Measurements from ENCODE around the gene LMF1. TPM values are rescaled to one million over a fixed set of nuclear protein-coding genes. Genes with fewer than 3 reads are reported as not detected.

Gene LMF1
- total RNA-seq, 1 experiment from 2014 or later: 12.2 TPM

- no peaks in the 10 kb centered on the region for H3K9me3 ChIP-seq (ENCODE audit: low read length)
- H3K4me3 ChIP-seq (ENCODE audit: low read length): no peak overlapping the region
- H3K9me2 ChIP-seq (replicated peaks; ENCODE audit: insufficient read depth, low read length): no peaks in the 10 kb centered on the region
- no peaks in the 10 kb centered on the region for H4K20me1 ChIP-seq (ENCODE audit: insufficient read depth, low read depth, low read length)
- H3K79me2 ChIP-seq (ENCODE audit: low read length): no peaks in the 10 kb centered on the region
- H3K36me3 ChIP-seq (ENCODE audit: insufficient read depth, low read length): no peaks in the 10 kb centered on the region
- no peak overlapping the region for H3K4me2 ChIP-seq (ENCODE audit: low read depth, low read length, poor library complexity, severe bottlenecking)
- no peak overlapping the region for H3K27ac ChIP-seq (ENCODE audit: low read length)
- no peak overlapping the region for H2AFZ ChIP-seq (ENCODE audit: low read length)
- no peaks in the 10 kb centered on the region for H3K4me1 ChIP-seq (ENCODE audit: low read length)
- no peak overlapping the region for H3K9ac ChIP-seq (ENCODE audit: low read length)
- DNase-seq: no peak
- no peaks in the 10 kb centered on the region for H3K27me3 ChIP-seq (ENCODE audit: low read length)
Measured at GRCh38 chr16:893360-893759, 77.4 kb downstream of the LMF1 start.

- H3K27ac ChIP-seq (ENCODE audit: low read length): no peak overlapping the region
- no peaks in the 10 kb centered on the region for H3K4me1 ChIP-seq (ENCODE audit: low read length)
- no peak overlapping the region for H3K4me3 ChIP-seq (ENCODE audit: low read length)
- H3K9me3 ChIP-seq (ENCODE audit: low read length): no peaks in the 10 kb centered on the region
- no peak overlapping the region for H3K9ac ChIP-seq (ENCODE audit: low read length)
- H3K79me2 ChIP-seq (ENCODE audit: low read length): no peaks in the 10 kb centered on the region
- H3K36me3 ChIP-seq (ENCODE audit: insufficient read depth, low read length): no peaks in the 10 kb centered on the region
- H4K20me1 ChIP-seq (ENCODE audit: insufficient read depth, low read depth, low read length): no peaks in the 10 kb centered on the region
- no peaks in the 10 kb centered on the region for H3K27me3 ChIP-seq (ENCODE audit: low read length)
- no peaks in the 10 kb centered on the region for H3K9me2 ChIP-seq (replicated peaks; ENCODE audit: insufficient read depth, low read length)
- no peak overlapping the region for H3K4me2 ChIP-seq (ENCODE audit: low read depth, low read length, poor library complexity, severe bottlenecking)
- no peak for DNase-seq
- no peak overlapping the region for H2AFZ ChIP-seq (ENCODE audit: low read length)
Measured at GRCh38 chr16:892536-893255, 78.1 kb downstream of the LMF1 start.

GRCh38 chr16:892006-892405 is 78.8 kb downstream of the LMF1 start:
- H3K4me1 ChIP-seq (ENCODE audit: low read length): no peaks in the 10 kb centered on the region
- H3K27ac ChIP-seq (ENCODE audit: low read length): no peak overlapping the region
- no peaks in the 10 kb centered on the region for H3K79me2 ChIP-seq (ENCODE audit: low read length)
- no peaks in the 10 kb centered on the region for H3K27me3 ChIP-seq (ENCODE audit: low read length)
- H3K4me2 ChIP-seq (ENCODE audit: low read depth, low read length, poor library complexity, severe bottlenecking): no peak overlapping the region
- no peaks in the 10 kb centered on the region for H4K20me1 ChIP-seq (ENCODE audit: insufficient read depth, low read depth, low read length)
- H3K9me3 ChIP-seq (ENCODE audit: low read length): no peaks in the 10 kb centered on the region
- H3K36me3 ChIP-seq (ENCODE audit: insufficient read depth, low read length): no peaks in the 10 kb centered on the region
- no peak overlapping the region for H3K9ac ChIP-seq (ENCODE audit: low read length)
- H3K4me3 ChIP-seq (ENCODE audit: low read length): no peak overlapping the region
- DNase-seq: no peak
- H2AFZ ChIP-seq (ENCODE audit: low read length): no peak overlapping the region
- H3K9me2 ChIP-seq (replicated peaks; ENCODE audit: insufficient read depth, low read length): no peaks in the 10 kb centered on the region

GRCh38 chr16:891353-891740 is 79.4 kb downstream of the LMF1 start:
- H3K36me3 ChIP-seq (ENCODE audit: insufficient read depth, low read length): no peaks in the 10 kb centered on the region
- no peaks in the 10 kb centered on the region for H3K9me3 ChIP-seq (ENCODE audit: low read length)
- H3K9ac ChIP-seq (ENCODE audit: low read length): no peak overlapping the region
- H3K4me2 ChIP-seq (ENCODE audit: low read depth, low read length, poor library complexity, severe bottlenecking): no peak overlapping the region
- H3K27me3 ChIP-seq (ENCODE audit: low read length): no peaks in the 10 kb centered on the region
- no peak for DNase-seq
- H3K4me1 ChIP-seq (ENCODE audit: low read length): no peaks in the 10 kb centered on the region
- H3K79me2 ChIP-seq (ENCODE audit: low read length): no peaks in the 10 kb centered on the region
- no peak overlapping the region for H3K27ac ChIP-seq (ENCODE audit: low read length)
- no peak overlapping the region for H2AFZ ChIP-seq (ENCODE audit: low read length)
- H4K20me1 ChIP-seq (ENCODE audit: insufficient read depth, low read depth, low read length): no peaks in the 10 kb centered on the region
- no peak overlapping the region for H3K4me3 ChIP-seq (ENCODE audit: low read length)
- H3K9me2 ChIP-seq (replicated peaks; ENCODE audit: insufficient read depth, low read length): no peaks in the 10 kb centered on the region

GRCh38 chr16:890716-891352 is 80.0 kb downstream of the LMF1 start:
- no peak for DNase-seq
- no peak overlapping the region for H3K27ac ChIP-seq (ENCODE audit: low read length)
- no peaks in the 10 kb centered on the region for H3K9me3 ChIP-seq (ENCODE audit: low read length)
- no peaks in the 10 kb centered on the region for H3K79me2 ChIP-seq (ENCODE audit: low read length)
- no peaks in the 10 kb centered on the region for H4K20me1 ChIP-seq (ENCODE audit: insufficient read depth, low read depth, low read length)
- no peaks in the 10 kb centered on the region for H3K36me3 ChIP-seq (ENCODE audit: insufficient read depth, low read length)
- H3K9me2 ChIP-seq (replicated peaks; ENCODE audit: insufficient read depth, low read length): no peaks in the 10 kb centered on the region
- H2AFZ ChIP-seq (ENCODE audit: low read length): no peak overlapping the region
- no peak overlapping the region for H3K4me3 ChIP-seq (ENCODE audit: low read length)
- H3K27me3 ChIP-seq (ENCODE audit: low read length): no peaks in the 10 kb centered on the region
- no peak overlapping the region for H3K9ac ChIP-seq (ENCODE audit: low read length)
- no peaks in the 10 kb centered on the region for H3K4me1 ChIP-seq (ENCODE audit: low read length)
- H3K4me2 ChIP-seq (ENCODE audit: low read depth, low read length, poor library complexity, severe bottlenecking): no peak overlapping the region

GRCh38 chr16:890217-890616 is 80.6 kb downstream of the LMF1 start:
- Histone ChIP-seq H3K9me3 (ENCODE audit: low read length) (no peaks in the 10 kb centered on the region), H3K9ac (ENCODE audit: low read length) (no peak overlapping the region), H3K4me3 (ENCODE audit: low read length) (no peak overlapping the region), H3K4me2 (ENCODE audit: low read depth, low read length, poor library complexity, severe bottlenecking) (no peak overlapping the region), H3K27me3 (ENCODE audit: low read length) (no peaks in the 10 kb centered on the region), H3K79me2 (ENCODE audit: low read length) (no peaks in the 10 kb centered on the region), H3K4me1 (ENCODE audit: low read length) (no peaks in the 10 kb centered on the region), H2AFZ (ENCODE audit: low read length) (no peak overlapping the region), H3K27ac (ENCODE audit: low read length) (no peak overlapping the region), H3K36me3 (ENCODE audit: insufficient read depth, low read length) (no peaks in the 10 kb centered on the region), H3K9me2 (replicated peaks; ENCODE audit: insufficient read depth, low read length) (no peaks in the 10 kb centered on the region), H4K20me1 (ENCODE audit: insufficient read depth, low read depth, low read length) (no peaks in the 10 kb centered on the region)
- no peak for DNase-seq

GRCh38 chr16:889586-889985 is 81.2 kb downstream of the LMF1 start:
- no peaks in the 10 kb centered on the region for H3K9me2 ChIP-seq (replicated peaks; ENCODE audit: insufficient read depth, low read length)
- no peak for DNase-seq
- H3K36me3 ChIP-seq (ENCODE audit: insufficient read depth, low read length): no peaks in the 10 kb centered on the region
- no peaks in the 10 kb centered on the region for H3K79me2 ChIP-seq (ENCODE audit: low read length)
- no peak overlapping the region for H3K4me3 ChIP-seq (ENCODE audit: low read length)
- H2AFZ ChIP-seq (ENCODE audit: low read length): no peak overlapping the region
- no peak overlapping the region for H3K27ac ChIP-seq (ENCODE audit: low read length)
- no peaks in the 10 kb centered on the region for H3K4me1 ChIP-seq (ENCODE audit: low read length)
- H3K9ac ChIP-seq (ENCODE audit: low read length): no peak overlapping the region
- H3K27me3 ChIP-seq (ENCODE audit: low read length): no peaks in the 10 kb centered on the region
- H4K20me1 ChIP-seq (ENCODE audit: insufficient read depth, low read depth, low read length): no peaks in the 10 kb centered on the region
- no peak overlapping the region for H3K4me2 ChIP-seq (ENCODE audit: low read depth, low read length, poor library complexity, severe bottlenecking)
- no peaks in the 10 kb centered on the region for H3K9me3 ChIP-seq (ENCODE audit: low read length)

- H3K27me3 ChIP-seq (ENCODE audit: low read length): no peaks in the 10 kb centered on the region
- H3K9me2 ChIP-seq (replicated peaks; ENCODE audit: insufficient read depth, low read length): no peaks in the 10 kb centered on the region
- H2AFZ ChIP-seq (ENCODE audit: low read length): no peak overlapping the region
- H3K36me3 ChIP-seq (ENCODE audit: insufficient read depth, low read length): no peaks in the 10 kb centered on the region
- no peaks in the 10 kb centered on the region for H3K4me1 ChIP-seq (ENCODE audit: low read length)
- no peak for DNase-seq
- H3K27ac ChIP-seq (ENCODE audit: low read length): no peak overlapping the region
- no peak overlapping the region for H3K9ac ChIP-seq (ENCODE audit: low read length)
- no peak overlapping the region for H3K4me2 ChIP-seq (ENCODE audit: low read depth, low read length, poor library complexity, severe bottlenecking)
- H3K9me3 ChIP-seq (ENCODE audit: low read length): no peaks in the 10 kb centered on the region
- H3K4me3 ChIP-seq (ENCODE audit: low read length): no peak overlapping the region
- no peaks in the 10 kb centered on the region for H3K79me2 ChIP-seq (ENCODE audit: low read length)
- H4K20me1 ChIP-seq (ENCODE audit: insufficient read depth, low read depth, low read length): no peaks in the 10 kb centered on the region
Measured at GRCh38 chr16:888901-889570, 81.7 kb downstream of the LMF1 start.
